SK-N-MC (cell line): ENCODE measurements around the gene ASB2.

ENCODE experiments used
- EZH2 ChIP-seq: fragments of 200-600 bp; sonication (generic); IDR thresholded peaks from one replicate; pipeline ENCODE4 v1.6.1; 2017; ENCODE audit warnings: antibody characterized with exemption
- POLR2AphosphoS5 ChIP-seq: IDR thresholded peaks from 2 replicates; pipeline ENCODE4 v1.6.1; 2012; ENCODE audit warnings: mild to moderate bottlenecking, low read depth, low read length, borderline replicate concordance

GRCh38 chr14:93895023-93895604 lies 81.3 kb downstream of the ASB2 start:
- TF ChIP-seq POLR2AphosphoS5 (no peak), EZH2 (no peak)
